ENCODE data around the gene CACNG4. TPM values are rescaled to one million over a fixed set of nuclear protein-coding genes. Genes with fewer than 3 reads are reported as not detected.

CACNG4 gene
- total RNA-seq, 1 donor from 2014 or later = not detected

GRCh38 chr17:66942451-66943264, 21.8 kb upstream of the CACNG4 start:
- intact Hi-C loops (cut with DNase I) = no loop called here
- no peak for DNase-seq (ENCODE audit: missing footprints)
- no peak for ATAC-seq

- intact Hi-C loops (cut with DNase I) = no loop called here
- ATAC-seq = no peak
- DNase-seq (ENCODE audit: missing footprints) = no peak
Measured at GRCh38 chr17:66943484-66943883, 21.0 kb upstream of the CACNG4 start.

- intact Hi-C loops (cut with DNase I) = no loop called here
- ATAC-seq (no peak), DNase-seq (ENCODE audit: missing footprints) (no peak)
Measured at GRCh38 chr17:66944351-66945146, 20.0 kb upstream of the CACNG4 start.

- intact Hi-C loops (cut with DNase I) = no loop called here
- DNase-seq (ENCODE audit: missing footprints) (no peak), ATAC-seq (no peak)
Measured at GRCh38 chr17:66945147-66945835, 19.2 kb upstream of the CACNG4 start.

- intact Hi-C loops (cut with DNase I) = no loop called here
- ATAC-seq = no peak
- no peak for DNase-seq (ENCODE audit: missing footprints)
Measured at GRCh38 chr17:66946251-66946650, 18.3 kb upstream of the CACNG4 start.

GRCh38 chr17:66947311-66947710, 17.2 kb upstream of the CACNG4 start:
- intact Hi-C loops (cut with DNase I) = no loop called here
- ATAC-seq (no peak), DNase-seq (ENCODE audit: missing footprints) (no peak)

GRCh38 chr17:66948061-66948750, 16.3 kb upstream of the CACNG4 start:
- intact Hi-C loops (cut with DNase I) = no loop called here
- DNase-seq (ENCODE audit: missing footprints) = no peak
- ATAC-seq = no peak

- ATAC-seq = no peak
- intact Hi-C loops (cut with DNase I) = no loop called here
- no peak for DNase-seq (ENCODE audit: missing footprints)
Measured at GRCh38 chr17:66949501-66949900, 15.0 kb upstream of the CACNG4 start.

- ATAC-seq = no peak
- no peak for DNase-seq (ENCODE audit: missing footprints)
- intact Hi-C loops (cut with DNase I) = no loop called here
Measured at GRCh38 chr17:66950325-66950724, 14.2 kb upstream of the CACNG4 start.

GRCh38 chr17:66950886-66951604, 13.5 kb upstream of the CACNG4 start:
- ATAC-seq (no peak), DNase-seq (ENCODE audit: missing footprints) (no peak)
- intact Hi-C loops (cut with DNase I) = no loop called here

GRCh38 chr17:66951605-66951953, 12.9 kb upstream of the CACNG4 start:
- DNase-seq (ENCODE audit: missing footprints) (no peak), ATAC-seq (no peak)
- intact Hi-C loops (cut with DNase I) = no loop called here

GRCh38 chr17:66952031-66952524, 12.4 kb upstream of the CACNG4 start:
- ATAC-seq = no peak
- no peak for DNase-seq (ENCODE audit: missing footprints)
- intact Hi-C loops (cut with DNase I) = no loop called here

- no peak for ATAC-seq
- intact Hi-C loops (cut with DNase I) = no loop called here
Measured at GRCh38 chr17:66952681-66953629, 11.6 kb upstream of the CACNG4 start.

GRCh38 chr17:66953630-66954020, 10.9 kb upstream of the CACNG4 start:
- intact Hi-C loops (cut with DNase I) = no loop called here
- DNase-seq (ENCODE audit: missing footprints) (no peak), ATAC-seq (no peak)

More at GRCh38 chr17:66952681-66953629, 11.6 kb upstream of the CACNG4 start:
- DNase-seq (ENCODE audit: missing footprints) = no peak

- ATAC-seq (no peak), DNase-seq (ENCODE audit: missing footprints) (no peak)
- intact Hi-C loops (cut with DNase I) = no loop called here
Measured at GRCh38 chr17:66954632-66955031, 9.9 kb upstream of the CACNG4 start.

GRCh38 chr17:66955821-66956220, 8.7 kb upstream of the CACNG4 start:
- no peak for ATAC-seq
- intact Hi-C loops (cut with DNase I) = no loop called here
- no peak for DNase-seq (ENCODE audit: missing footprints)

GRCh38 chr17:66956941-66957340, 7.6 kb upstream of the CACNG4 start:
- intact Hi-C loops (cut with DNase I) = no loop called here
- ATAC-seq (no peak), DNase-seq (ENCODE audit: missing footprints) (no peak)

All from Right ventricle myocardium inferior (tissue), 1 donor.